ENCODE results near the gene HTR7.

Gene HTR7

DNA sequence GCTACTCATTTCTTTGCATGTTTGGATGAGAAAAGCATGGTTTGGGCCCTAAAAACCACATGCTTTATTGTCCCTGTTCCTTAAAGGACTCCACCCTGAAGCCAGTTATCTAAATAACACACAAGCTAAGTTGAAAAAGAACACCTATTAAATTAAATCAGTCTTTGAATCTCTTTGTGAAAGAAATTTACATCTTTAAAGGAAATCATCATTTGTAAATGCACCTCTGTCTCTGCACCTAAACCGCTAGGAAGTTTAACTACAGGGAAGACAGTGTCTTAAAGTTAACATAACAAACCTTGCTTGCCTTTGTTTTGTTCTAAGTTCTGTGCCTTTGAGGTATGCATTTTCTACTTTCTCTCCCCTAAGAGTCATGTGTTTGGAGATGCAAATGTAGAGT, 52.6 kb downstream of the HTR7 start:
- DNase-seq (ENCODE audit: low read depth, low spot score), result no peak

DNA sequence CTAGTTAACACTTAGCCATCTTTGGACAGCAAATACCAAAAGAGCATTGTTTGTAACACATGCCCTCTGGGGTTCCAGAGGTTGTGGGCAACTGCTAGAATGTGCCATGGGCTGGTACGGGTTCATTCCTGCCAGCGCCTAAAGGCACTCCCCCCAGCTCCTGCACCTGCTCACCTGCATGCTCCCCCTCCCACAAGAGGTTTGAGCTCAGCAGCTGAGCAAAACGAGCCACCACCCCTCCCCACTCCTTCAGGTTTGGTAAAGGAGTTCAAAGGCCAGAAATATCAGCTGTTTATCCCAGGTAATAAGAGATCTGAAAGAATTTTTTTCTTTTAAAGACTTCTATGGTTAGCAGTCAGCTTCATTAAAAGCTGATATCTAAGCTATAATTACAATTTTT, 53.5 kb downstream of the HTR7 start:
- DNase-seq (ENCODE audit: low read depth, low spot score), result no peak

DNA sequence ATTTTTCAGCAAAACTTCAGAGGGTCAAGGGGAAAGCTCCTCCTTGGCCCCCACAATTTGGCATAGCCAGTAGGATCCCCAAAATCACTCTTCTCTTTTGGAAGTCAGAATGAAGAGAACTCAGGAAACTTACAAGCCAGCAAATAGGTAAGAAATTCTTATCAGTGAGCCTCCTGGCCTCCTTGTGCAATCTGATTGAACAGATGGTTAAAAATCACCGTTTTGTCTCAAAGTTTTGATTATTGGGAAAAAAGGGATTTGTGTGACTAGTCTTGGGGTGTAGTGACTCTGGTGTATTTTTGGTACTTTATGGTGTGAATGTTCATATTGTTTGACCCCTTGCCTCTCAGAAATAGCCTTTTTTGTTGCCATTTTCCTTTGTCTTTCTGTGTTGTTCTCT, 56.2 kb downstream of the HTR7 start:
- no peak for DNase-seq (ENCODE audit: low read depth, low spot score)

DNA sequence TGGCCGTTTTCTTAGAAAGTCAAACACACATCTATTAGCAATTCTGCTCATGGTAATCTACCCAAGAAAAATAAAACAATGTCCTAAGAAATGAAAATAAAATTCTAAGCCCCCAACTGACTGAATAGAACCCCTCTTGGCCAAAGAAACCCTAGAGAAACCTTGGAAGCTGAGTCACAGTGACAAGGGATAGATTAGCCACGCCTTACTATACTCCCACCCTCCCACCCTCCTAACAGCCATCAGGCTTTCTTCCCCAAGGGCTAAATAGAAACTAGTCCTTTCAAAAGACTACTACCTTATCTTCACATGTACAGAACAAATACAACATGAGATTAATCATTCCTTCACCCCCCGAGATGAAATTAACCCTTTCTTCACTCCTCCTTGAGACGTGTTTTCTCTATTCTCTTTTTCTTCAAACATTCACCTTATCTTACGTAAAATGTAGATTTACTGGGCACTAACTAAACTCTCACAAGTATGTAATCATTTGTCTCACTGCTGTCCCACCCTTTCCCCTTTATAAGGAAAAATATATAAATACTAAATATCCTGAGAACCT, 57.5 kb downstream of the HTR7 start:
- DNase-seq (ENCODE audit: low read depth, low spot score), result no peak

DNA sequence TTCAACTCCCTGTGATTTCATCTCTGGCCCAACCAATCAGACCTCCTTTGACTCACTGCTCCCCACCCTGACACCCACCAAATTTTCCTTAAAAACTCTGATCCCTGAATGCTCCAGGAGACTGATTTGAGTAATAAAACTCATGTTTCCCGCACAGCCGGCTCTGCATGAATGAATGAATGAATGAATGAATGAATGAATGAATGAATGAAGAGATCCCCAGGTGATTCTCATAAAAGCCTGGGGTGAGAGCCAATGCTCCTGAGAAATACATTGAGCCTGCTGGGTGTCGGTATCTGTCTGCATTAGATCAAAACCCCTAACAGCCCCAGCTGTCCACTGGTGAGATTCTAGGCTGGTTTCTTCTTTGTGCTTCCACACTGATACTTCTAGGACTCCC, 58.7 kb downstream of the HTR7 start:
- DNase-seq (ENCODE audit: low read depth, low spot score), result no peak

DNA sequence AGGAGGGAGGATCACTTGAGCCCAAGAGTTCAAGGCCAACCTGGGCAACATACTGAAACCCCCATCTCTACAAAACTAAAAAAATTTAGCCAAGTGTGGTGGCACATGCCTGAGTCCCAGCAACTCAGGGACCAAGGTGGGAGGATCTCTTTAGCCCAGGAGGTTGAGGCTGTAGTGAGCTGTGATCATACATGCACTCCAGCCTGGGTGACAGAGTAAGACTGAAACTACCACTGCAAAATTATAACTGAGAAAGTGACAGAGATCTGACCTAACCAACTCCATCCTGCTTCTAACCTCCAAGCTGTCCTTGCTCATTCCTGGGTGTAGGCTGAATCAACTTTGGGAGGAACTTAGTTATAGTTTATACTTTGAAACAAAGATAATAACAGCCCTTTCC, 59.4 kb downstream of the HTR7 start:
- DNase-seq (ENCODE audit: low read depth, low spot score), result no peak

DNA sequence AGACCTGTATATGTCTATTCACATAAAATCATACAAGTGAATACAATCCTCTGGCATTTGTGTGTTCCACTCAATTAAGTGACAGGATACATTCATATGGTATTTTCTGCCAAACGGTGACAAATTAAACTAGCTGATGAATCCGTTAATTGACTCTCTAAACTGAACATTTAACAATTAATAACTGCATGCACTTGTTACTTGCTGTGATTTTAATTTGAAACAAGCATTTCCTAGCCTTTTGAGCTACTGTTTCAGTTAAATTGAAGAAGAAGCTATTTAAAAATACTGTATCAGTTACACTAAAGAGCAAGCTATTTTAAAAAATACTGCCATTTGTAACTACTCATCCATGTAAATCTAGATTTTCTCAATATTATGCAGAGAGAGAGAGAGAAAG, 67.4 kb downstream of the HTR7 start:
- no peak for DNase-seq (ENCODE audit: low read depth, low spot score)

DNA sequence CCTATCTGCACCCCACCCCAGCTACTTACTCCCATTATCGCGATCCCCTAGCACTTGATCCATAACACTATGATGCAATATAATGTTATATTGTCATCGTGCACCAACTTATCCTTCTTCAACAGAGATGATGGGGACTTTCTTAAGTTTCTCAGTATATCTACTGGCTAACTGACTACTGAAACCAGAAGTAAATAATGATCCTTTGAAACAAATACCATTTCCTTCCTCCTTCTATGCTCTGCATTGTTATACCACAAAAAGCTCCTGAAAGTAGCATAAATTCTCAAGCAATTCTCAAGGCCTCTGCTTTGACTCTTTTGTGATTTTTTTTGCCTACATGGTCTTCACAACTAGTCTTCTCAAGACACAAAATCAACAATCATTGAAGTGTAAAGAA, 68.9 kb downstream of the HTR7 start:
- DNase-seq (ENCODE audit: low read depth, low spot score), result no peak

DNA sequence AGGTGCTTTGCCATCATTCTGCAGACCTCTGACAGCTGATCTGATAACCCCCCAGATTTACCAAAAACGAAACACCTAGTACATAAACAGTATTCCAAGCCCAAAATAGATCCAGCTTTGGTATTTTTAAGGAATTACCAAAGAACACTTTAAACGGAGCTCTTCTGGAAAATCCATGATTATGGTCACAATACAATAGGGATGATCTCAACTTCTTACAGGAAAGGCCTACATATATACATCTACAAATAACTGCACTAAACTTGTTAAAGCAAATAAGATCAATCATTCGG, 69.7 kb downstream of the HTR7 start:
- no peak for DNase-seq (ENCODE audit: low read depth, low spot score)

DNA sequence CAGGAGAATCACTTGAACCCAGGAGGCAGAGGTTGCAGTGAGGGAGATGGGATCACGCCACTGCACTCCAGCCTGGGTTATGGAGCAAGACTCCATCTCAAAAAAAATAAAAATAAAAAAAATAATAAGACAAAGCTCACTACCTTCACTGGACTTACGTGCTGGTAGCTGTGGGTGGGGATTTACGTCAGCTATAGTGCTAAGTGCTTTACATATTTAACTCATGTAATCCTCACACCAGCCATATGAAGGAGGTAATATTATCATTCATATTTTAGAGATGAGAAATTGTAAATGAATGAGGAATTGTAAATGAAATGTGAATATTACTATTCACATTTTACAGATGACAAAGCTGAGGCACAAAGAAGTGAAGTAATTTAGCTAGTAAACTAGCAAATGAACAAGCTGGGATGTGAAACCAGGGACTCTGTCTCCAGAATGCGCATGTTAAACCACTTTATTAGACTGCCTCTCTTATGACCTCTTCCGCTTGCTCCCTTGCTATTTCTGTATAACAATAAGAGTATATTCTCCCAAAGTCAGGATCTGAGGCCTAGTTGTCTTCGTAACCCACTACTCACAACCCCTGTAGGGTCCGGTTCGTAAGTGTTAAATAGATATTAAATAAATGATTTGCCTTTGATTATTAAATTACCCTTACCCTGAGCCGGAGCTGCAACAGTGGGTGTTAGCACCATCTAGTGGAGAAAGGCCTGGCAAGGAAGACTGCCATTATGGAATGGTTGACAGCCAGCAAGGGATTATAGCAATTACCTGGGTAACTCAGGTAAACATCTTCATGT, 70.2 kb downstream of the HTR7 start:
- no peak for DNase-seq (ENCODE audit: low read depth, low spot score)

DNA sequence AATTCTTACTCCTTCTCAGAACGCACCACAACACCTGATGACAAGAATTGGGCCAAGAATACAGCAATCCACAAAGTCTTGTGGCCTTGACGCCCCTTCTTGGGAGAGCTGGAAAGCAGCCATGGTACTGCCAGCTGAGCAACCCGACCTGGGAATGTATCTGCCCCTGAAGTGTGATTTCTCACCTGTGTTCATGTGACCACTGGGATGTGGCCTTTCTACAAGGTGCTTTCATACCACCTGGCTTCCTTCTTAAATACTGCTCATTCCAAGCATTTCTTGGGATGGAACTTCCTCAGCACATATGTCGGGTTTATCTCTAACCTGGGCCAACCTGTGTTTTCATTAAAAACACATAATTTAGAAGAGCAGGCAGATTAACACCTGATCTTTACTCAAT, 72.1 kb downstream of the HTR7 start:
- no peak for DNase-seq (ENCODE audit: low read depth, low spot score)

DNA sequence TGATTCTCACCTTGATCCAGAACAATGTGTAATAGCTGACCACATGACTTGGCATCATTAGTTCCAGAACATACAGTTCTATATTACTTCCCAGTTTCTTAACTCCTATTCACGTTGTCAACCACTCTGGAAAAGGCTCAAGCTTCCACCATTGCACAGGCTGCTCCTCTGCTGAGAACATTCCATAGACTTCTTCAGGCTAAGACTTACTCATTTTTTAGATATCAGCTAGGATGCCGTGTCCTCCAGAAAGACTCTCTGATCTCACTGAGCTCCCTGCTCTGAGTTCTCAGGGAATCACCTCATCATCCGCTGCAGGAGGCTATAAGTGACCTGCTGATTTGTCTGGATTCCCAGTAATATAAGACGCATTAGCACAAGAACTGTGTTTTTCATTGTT, 73.1 kb downstream of the HTR7 start:
- no peak for DNase-seq (ENCODE audit: low read depth, low spot score)

DNA sequence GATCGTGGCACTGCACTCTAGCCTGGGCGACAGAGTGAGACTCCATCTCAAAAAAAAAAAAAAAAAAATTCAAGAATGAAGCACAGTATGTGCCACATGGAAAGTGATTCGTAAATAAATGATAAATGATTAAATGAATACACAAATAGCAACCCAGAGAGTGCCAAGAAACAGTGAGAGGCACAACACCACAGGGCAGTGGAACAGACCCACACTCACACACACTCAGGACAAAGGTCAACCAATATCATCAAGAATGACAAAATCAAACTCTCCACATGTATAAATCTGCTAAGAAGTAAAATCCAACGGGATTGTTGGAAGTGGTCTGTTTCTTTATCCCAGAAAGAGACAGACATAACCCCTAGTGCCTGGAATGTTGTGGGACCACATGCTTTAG, 77.4 kb downstream of the HTR7 start:
- DNase-seq (ENCODE audit: low read depth, low spot score), result no peak

DNA sequence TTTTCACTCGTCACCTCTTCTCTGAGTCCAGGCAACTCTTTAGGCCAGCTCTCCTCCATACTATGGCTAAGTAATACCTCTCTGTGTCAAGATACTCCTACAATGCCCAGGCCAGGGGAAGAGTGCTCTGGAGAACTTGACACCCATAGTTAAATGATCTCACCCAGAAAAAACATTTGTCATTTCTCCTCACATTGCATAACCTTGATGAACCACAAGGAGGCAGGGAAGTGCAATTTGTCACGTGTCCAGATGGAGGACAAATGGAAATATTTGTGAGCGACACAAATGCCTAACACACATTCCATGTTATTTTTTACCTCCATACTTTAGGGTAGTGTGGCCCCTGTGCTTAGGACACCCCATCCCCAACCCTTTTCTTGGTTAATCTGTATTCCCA, 78.3 kb downstream of the HTR7 start:
- DNase-seq (ENCODE audit: low read depth, low spot score), result no peak

DNA sequence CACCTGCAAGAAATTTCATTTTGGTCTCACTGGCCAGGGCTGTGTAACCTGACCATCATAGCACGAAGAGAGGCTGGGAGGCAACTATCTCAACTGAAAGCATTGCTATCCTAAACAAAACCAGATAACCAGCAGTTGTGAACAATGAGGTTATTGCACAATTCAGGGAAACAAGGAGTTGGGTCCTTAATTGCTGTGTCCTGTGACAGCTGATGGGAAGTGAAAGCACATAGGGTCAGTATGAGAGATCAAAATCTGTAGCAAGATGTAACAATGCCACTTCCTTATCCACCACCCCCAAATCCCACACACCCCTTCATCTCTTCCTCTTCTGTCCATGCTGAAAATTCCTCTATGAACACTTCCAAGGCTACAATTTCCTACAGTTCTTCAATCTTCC, 80.2 kb downstream of the HTR7 start:
- no peak for DNase-seq (ENCODE audit: low read depth, low spot score)

DNA sequence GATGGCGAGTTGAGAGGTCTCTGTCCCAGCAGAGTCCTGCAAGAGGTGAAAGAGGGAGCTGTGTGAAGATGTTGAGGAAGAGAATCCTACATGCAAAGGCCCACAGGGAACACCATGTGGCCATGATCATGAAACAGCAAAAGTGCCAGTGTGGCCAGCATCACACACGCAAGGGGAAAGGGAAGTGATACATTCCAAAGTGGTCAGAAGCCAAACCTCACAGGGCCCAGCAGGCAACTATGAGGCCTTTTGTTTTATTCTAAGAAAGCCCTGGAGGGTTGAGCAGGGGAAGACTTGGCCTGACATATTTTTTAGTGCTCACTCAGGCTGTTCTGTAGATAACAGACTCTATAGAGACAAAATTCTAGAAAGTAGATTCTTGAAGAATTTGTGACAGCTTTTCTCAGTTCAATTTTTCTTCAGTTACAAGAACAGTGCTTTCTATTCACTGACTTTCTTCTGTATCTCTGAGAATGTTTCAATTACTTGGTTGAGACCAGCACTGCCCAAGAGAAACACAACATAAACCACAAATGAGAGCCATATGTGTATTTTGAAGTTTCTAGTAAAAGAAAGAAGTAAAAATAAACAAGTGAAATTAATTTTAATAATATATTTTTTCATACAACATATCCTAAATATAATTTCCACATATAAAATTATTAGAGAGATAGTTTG, 82.3 kb downstream of the HTR7 start:
- DNase-seq (ENCODE audit: low read depth, low spot score), result no peak

DNA sequence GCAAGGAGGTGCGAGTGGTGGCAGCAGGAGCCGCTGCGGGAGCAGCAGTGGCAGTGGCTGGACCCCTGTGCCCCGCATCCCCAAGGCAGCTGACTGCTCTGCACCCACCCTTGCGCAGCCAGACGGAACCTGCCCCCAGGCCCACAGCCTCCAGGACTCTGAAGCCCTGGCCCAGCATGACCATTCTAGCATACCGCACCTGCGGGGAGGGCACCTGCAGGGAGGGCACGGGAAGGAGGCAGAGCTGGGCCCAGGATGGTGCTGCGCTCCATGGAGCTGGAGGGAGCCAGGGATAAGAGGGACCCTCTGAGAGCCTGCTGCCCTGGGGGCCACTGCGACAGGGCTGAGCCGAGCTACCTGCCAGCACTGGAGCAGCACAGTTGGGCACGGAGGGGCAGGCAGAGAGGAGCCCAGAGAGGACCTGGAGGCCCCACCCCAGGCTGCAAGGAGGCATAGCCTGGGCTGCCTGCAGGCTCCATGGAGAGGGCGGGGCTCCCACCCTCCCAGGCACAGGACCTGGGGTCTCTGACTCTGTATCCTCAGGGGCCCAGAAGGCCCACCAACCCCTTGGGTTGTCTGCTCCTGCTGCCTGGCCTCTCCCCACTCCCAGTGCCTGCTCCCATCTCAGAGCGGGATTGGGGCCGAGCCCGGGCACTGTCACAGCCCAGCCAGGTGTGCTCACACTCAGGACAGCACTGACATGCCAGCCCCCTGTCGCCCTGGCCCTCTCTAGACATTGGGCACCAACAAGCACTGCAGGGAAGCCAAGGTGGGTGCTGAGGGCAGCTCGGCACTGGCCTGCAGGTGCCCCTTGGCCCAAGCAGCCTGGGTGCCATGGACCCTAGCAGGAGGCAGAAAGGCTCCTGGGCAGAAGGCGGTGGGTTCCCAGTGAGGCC, 87.6 kb downstream of the HTR7 start:
- no peak for DNase-seq (ENCODE audit: low read depth, low spot score)

DNA sequence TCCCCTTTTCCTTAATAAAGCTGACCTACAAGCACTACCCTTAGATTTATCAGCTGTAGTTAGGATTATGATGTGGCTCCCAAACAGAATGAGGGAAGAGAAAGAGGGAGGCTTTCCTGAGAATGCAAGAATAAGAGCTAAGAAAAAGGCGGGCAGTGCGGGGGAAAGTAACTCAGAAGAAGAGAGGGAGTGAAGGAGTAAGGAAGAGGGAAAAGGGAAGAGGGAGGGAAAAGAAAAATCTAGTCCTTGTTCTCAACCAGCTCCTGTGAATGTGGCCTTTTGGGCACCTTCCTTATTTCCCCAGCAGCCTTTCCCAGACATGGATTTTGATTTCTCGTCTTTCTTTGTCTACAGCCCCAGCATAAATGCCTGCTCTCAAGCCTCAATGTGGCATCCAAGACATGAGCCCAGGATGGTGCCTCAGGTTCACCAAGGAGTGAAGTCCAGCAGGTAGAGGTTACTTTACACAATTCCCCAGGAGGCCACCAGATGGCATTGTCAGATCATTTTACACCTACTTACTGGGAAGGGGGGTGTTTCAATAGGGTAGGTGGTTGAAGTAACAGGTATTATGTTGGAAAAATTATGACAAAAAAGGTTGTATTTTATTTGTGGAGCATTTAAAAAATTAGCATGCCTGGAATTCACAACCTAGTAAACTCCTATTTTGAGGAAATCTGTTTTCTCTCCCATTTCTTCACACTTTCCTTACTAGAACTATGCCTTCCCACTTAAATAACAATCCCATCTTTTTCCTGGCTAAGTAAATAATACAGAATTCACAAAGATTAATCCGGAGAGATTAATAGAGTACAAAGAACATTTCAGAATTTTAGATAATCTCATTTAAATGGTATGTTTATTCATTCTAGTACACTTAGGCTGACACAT, 106.5 kb downstream of the HTR7 start:
- DNase-seq (ENCODE audit: low read depth, low spot score), result no peak

DNA sequence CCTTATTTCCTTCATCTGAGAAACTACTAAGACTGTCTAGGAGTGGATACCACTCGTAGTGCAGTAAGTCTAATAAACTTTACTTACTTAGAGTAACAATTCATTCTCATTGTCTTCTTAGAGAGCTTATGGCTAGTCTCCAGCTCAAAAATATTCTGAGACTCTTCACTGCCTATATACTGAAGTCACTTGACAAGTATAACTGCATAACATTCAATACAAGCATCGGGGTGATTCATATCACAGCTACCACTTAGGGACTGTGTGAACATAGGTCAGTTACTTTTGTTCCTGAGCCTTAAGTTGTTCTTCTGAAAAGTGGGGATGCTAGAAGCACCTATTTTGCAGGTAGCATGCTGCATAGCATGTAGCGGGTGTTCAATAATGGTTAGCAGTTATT, 111.0 kb downstream of the HTR7 start:
- DNase-seq (ENCODE audit: low read depth, low spot score), result no peak

DNA sequence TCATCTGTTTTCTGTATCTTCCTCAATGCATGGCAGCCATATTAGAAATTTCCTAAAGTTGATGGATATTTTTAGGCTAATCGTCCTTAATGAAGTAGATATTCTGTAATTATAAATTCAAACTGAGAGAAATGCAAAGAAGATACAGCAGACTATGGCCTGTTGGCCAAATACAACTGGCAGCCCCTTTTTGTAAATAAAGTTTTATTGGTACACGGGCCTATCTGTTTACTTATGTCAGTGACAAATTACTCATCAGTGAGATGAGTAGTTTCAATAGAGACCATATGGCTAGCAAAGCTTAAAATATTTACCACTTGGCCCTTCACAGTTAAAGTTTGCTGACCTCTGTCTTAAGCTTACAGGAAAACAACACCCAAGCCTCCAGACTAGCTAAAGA, 112.3 kb downstream of the HTR7 start:
- DNase-seq (ENCODE audit: low read depth, low spot score), result no peak

DNA sequence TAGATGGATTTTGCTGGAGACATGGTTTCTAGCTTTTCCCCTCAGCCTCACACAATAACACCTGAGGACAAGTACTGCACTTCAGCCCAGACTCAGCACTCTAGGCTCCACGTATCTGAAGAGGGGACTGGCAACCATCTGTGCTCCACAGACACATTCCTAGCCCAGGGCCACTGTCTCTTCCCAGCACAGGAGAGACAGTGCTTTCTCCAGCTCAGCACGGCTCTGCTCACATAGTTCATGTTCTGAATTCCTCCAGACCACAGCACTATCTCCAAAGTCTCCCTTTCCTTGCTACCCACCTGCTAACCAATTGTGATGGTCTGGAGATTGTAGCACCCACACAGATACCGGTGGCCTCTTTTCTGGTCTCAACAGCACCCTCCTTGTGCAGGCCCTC, 114.5 kb downstream of the HTR7 start:
- no peak for DNase-seq (ENCODE audit: low read depth, low spot score)
